ENCODE measurements around the gene GRAP2. TPM values are rescaled to one million over a fixed set of nuclear protein-coding genes. Genes with fewer than 3 reads are reported as not detected.

The GRAP2 gene
- total and polyA plus RNA-seq, 9 of the 15 experiments (the other 6 are each of a cell fraction or from before 2014, with no cell fraction given) = 4.8 to 88.7 (median 60.4) TPM

DNA sequence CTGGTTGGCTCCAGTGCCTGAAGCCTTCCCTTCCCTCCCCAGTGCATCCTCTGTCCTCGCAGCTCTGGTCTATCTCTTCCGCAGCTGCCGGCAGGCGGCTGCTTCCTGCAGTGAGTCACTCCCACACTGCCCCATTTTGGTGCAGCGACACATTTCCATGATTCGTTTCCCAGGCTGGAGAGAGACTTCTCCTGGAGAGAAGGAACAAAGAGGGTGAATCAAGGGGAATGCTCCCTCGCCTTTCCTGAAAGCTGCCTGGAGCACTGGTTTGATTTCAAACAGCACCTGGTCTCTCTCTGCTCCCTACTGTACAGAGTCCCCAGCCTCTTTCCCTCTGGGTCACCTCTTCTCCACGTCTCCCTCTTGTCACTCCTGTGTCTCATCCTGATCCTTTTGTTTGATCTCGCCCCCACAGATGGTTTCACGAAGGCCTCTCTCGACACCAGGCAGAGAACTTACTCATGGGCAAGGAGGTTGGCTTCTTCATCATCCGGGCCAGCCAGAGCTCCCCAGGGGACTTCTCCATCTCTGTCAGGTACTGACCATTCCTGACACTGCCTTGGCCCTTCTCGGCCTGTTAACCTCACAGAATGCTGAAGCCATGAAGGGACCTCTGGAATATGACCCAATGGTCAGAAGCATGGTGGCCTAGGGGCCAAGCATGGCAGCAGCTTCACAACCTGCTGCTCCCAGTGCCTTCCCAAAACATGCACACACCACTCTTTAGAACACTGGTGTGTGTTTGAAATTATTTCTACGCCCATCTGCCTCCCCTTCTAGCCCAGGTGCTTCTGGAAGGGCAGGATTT, 59.0 kb downstream of the GRAP2 start, which contains the start of gene TMA7B (continued):
- TF ChIP-seq SMARCE1 (IDR thresholded peaks at IDR 0.05) = peak; percentile 25; the same call in 1 of the 2 replicates
- TF ChIP-seq E2F6 (IDR thresholded peaks at IDR 0.05; ENCODE audit: borderline replicate concordance in 1 of 2, extremely low read depth in 1 of 2, insufficient read depth in 1 of 2, insufficient read length in 1 of 2, low read depth in 1 of 2, low read length in 1 of 2, poor library complexity in 1 of 2, severe bottlenecking in 1 of 2) = peak; percentile 47 to 92
- no peak for TF ChIP-seq HNRNPLL (IDR thresholded peaks at IDR 0.05; ENCODE audit: low read depth, low read length, poor library complexity, severe bottlenecking)
- TF ChIP-seq JUND (IDR thresholded peaks at IDR 0.05; ENCODE audit: borderline replicate concordance, low read depth, low read length) = peak; percentile 66
- TF ChIP-seq JUND (tag; IDR thresholded peaks at IDR 0.05; ENCODE audit: borderline replicate concordance, low read depth, low read length) = peak; percentile 57; the same call in 1 of the 3 replicates
- peak; percentile 55 for TF ChIP-seq CXXC5 (CRISPR knock-in tag; IDR thresholded peaks at IDR 0.05)
- TF ChIP-seq ZNF79 (CRISPR knock-in tag; IDR thresholded peaks at IDR 0.05; ENCODE audit: low read depth) = 0 out of 2 replicates have a peak, but pooled peaks have one; percentile 52
- TF ChIP-seq SREBF1 (IDR thresholded peaks at IDR 0.05; ENCODE audit: borderline replicate concordance, low read depth, low read length) = no peak
- TF ChIP-seq, protein P1, sequence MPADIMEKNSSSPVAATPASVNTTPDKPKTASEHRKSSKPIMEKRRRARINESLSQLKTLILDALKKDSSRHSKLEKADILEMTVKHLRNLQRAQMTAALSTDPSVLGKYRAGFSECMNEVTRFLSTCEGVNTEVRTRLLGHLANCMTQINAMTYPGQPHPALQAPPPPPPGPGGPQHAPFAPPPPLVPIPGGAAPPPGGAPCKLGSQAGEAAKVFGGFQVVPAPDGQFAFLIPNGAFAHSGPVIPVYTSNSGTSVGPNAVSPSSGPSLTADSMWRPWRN (IDR thresholded peaks at IDR 0.05; ENCODE audit: low read depth) = no peak
- TF ChIP-seq MAZ (CRISPR knock-in tag; conservative IDR thresholded peaks at IDR 0.05 in 1 of 2, IDR thresholded peaks at IDR 0.05 in 1 of 2) = peak in 1 of 2 experiments; percentile 27; a peak in 1 of 4 replicates
- TF ChIP-seq NR1H2 (CRISPR knock-in tag; IDR thresholded peaks at IDR 0.05) = no peak
- TF ChIP-seq NELFE (IDR thresholded peaks at IDR 0.05; ENCODE audit: insufficient read depth, insufficient read length) = no peak
- TF ChIP-seq, protein P2, sequence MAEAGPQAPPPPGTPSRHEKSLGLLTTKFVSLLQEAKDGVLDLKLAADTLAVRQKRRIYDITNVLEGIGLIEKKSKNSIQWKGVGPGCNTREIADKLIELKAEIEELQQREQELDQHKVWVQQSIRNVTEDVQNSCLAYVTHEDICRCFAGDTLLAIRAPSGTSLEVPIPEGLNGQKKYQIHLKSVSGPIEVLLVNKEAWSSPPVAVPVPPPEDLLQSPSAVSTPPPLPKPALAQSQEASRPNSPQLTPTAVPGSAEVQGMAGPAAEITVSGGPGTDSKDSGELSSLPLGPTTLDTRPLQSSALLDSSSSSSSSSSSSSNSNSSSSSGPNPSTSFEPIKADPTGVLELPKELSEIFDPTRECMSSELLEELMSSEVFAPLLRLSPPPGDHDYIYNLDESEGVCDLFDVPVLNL (CRISPR knock-in tag; IDR thresholded peaks at IDR 0.05; ENCODE audit: low read depth) = no peak
- TF ChIP-seq ZNF584 (CRISPR knock-in tag; IDR thresholded peaks at IDR 0.05; ENCODE audit: low read depth) = peak; percentile 28; the same call in 1 of the 2 replicates
- peak; percentile 30; the same call in 1 of the 2 replicates for TF ChIP-seq EGR1 (conservative IDR thresholded peaks at IDR 0.05)
- TF ChIP-seq ZC3H8 (IDR thresholded peaks at IDR 0.05) = no peak
- TF ChIP-seq, protein P3, sequence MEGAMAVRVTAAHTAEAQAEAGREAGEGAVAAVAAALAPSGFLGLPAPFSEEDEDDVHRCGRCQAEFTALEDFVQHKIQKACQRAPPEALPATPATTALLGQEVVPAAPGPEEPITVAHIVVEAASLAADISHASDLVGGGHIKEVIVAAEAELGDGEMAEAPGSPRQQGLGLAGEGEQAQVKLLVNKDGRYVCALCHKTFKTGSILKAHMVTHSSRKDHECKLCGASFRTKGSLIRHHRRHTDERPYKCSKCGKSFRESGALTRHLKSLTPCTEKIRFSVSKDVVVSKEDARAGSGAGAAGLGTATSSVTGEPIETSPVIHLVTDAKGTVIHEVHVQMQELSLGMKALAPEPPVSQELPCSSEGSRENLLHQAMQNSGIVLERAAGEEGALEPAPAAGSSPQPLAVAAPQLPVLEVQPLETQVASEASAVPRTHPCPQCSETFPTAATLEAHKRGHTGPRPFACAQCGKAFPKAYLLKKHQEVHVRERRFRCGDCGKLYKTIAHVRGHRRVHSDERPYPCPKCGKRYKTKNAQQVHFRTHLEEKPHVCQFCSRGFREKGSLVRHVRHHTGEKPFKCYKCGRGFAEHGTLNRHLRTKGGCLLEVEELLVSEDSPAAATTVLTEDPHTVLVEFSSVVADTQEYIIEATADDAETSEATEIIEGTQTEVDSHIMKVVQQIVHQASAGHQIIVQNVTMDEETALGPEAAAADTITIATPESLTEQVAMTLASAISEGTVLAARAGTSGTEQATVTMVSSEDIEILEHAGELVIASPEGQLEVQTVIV (CRISPR knock-in tag; IDR thresholded peaks at IDR 0.05; ENCODE audit: borderline replicate concordance) = no peak
- TF ChIP-seq DNMT1 (IDR thresholded peaks at IDR 0.05) = no peak
- TF ChIP-seq ZNF766 (CRISPR knock-in tag; conservative IDR thresholded peaks at IDR 0.05) = peak; percentile 55; the same call in 1 of the 2 replicates
- no peak for TF ChIP-seq NCOR1 (IDR thresholded peaks at IDR 0.05)
- TF ChIP-seq RBM25 (IDR thresholded peaks at IDR 0.05; ENCODE audit: low read depth, low read length, severe bottlenecking) = no peak
- TF ChIP-seq EHMT2 (IDR thresholded peaks at IDR 0.05) = no peak
- TF ChIP-seq ZNF436 (CRISPR knock-in tag; IDR thresholded peaks at IDR 0.05) = no peak

All from K562 (cell line).